HCT116 (cell line): ENCODE measurements around the gene TCEA2. TPM values are rescaled to one million over a fixed set of nuclear protein-coding genes. Genes with fewer than 3 reads are reported as not detected.

Experiments
- ATAC-seq: fragments of 200-7000 bp; cut with Tn5 transposase; 2 replicates; pipeline ENCODE4 v1.9.1; 2020; ENCODE audit warnings: mild to moderate bottlenecking, moderate library complexity
- BruUV-seq: library from RNA; stranded (reverse); fragments of 400-500 nt; replicated peaks from 2 replicates; lab custom pipeline; 2021; lab: Mats Ljungman, UMichigan
- CTCF ChIA-PET: fragments of 300-600 bp; sonication (Branson Sonifier 250); formaldehyde crosslinking; loops from one replicate; lab custom pipeline; 2021; ENCODE audit warnings: antibody characterized with exemption; lab: Charles Lee
- POLR2A ChIA-PET: fragments of 300-600, 350-600 bp; sonication (Branson Sonifier 250); formaldehyde crosslinking; loops from one replicate; lab custom pipeline; 2021; ENCODE audit warnings: antibody characterized with exemption; lab: Charles Lee
- RAD21 ChIA-PET, 2 experiments: fragments of 300-600 bp; sonication (Branson Sonifier 250); formaldehyde crosslinking; loops; one replicate each; lab custom pipeline; 2023; ENCODE audit warnings: low total read pairs in 2 of 2; ENCODE audit not compliant: uncharacterized antibody in 2 of 2, unreplicated experiment in 2 of 2, low non-redundant PET in 1 of 2; lab: Charles Lee
- DNase-seq: peaks from one replicate; pipeline ENCODE4 v3.0.0-alpha.2; 2010; ENCODE audit warnings: low read depth, low spot score
- H2AFZ ChIP-seq: fragments of 200-600 bp; shearing (Covaris generic), sonication (generic); 2 replicates; pipeline ENCODE4 v1.6.1; 2017; ENCODE audit warnings: low read depth, mixed run types, mixed read lengths, antibody characterized with exemption, low read length; ENCODE audit not compliant: poor library complexity, severe bottlenecking
- H3K27ac ChIP-seq: 2 replicates; pipeline ENCODE4 v1.5.1; 2012; ENCODE audit warnings: low read depth, low read length
- H3K27me3 ChIP-seq: fragments of 200-600 bp; sonication (generic); 2 replicates; pipeline ENCODE4 v1.6.1; 2016; ENCODE audit warnings: mixed run types, low read length, mixed read lengths; ENCODE audit not compliant: insufficient read depth
- H3K36me3 ChIP-seq, 2 experiments: fragments of 200-500 bp in 1 of 2; fragments of 200-600 bp in 1 of 2; sonication (Bioruptor generic) in 1 of 2; sonication (generic) in 1 of 2; 2 replicates each; pipeline versions ENCODE4 v1.5.1 to v1.6.1; 2014 to 2016; ENCODE audit warnings: low read length in 2 of 2, inconsistent platforms in 1 of 2, mixed read lengths in 1 of 2, mixed run types in 1 of 2; ENCODE audit not compliant: insufficient read depth in 2 of 2, control insufficient read depth in 1 of 2
- H3K4me1 ChIP-seq, 2 experiments: fragments of 200-600 bp in 1 of 2; sonication (generic) in 1 of 2; 2 replicates each; pipeline versions ENCODE4 v1.5.1 to v1.6.1; 2012 to 2017; ENCODE audit warnings: low read length in 2 of 2, inconsistent platforms in 1 of 2, mild to moderate bottlenecking in 1 of 2, mixed read lengths in 1 of 2, mixed run types in 1 of 2, moderate library complexity in 1 of 2; ENCODE audit not compliant: insufficient read depth in 2 of 2, control insufficient read depth in 1 of 2
- H3K4me2 ChIP-seq: fragments of 200-600 bp; sonication (generic); 2 replicates; pipeline ENCODE4 v1.6.1; 2017; ENCODE audit warnings: mixed run types, low read length, mixed read lengths
- H3K4me3 ChIP-seq, 2 experiments: fragments of 200-600 bp in 1 of 2; sonication (generic) in 1 of 2; replicated peaks in 1 of 2; 2 replicates each; pipeline ENCODE4 v1.5.1; 2011 to 2016; ENCODE audit warnings: low read length in 2 of 2, control low read depth in 1 of 2, low read depth in 1 of 2, mild to moderate bottlenecking in 1 of 2, mixed read lengths in 1 of 2, mixed run types in 1 of 2
- H3K79me2 ChIP-seq: fragments of 200-600 bp; sonication (generic); 2 replicates; pipeline ENCODE4 v1.6.1; 2017; ENCODE audit warnings: mild to moderate bottlenecking, mixed run types, low read length, moderate library complexity, mixed read lengths; ENCODE audit not compliant: insufficient read depth
- H3K9ac ChIP-seq: fragments of 200-600 bp; sonication (generic); 2 replicates; pipeline ENCODE4 v1.6.1; 2016; ENCODE audit warnings: low read length, mixed read lengths
- H3K9me2 ChIP-seq: fragments of 200-600 bp; sonication (generic), shearing (Covaris generic); 2 replicates; pipeline ENCODE4 v1.6.1; 2017; ENCODE audit warnings: mixed run types, mild to moderate bottlenecking, moderate library complexity; ENCODE audit not compliant: insufficient read depth
- H3K9me3 ChIP-seq, 2 experiments: fragments of 200-500 bp in 1 of 2; fragments of 200-600 bp in 1 of 2; sonication (Bioruptor generic) in 1 of 2; sonication (generic) in 1 of 2; 2 replicates each; pipeline ENCODE4 v1.6.1; 2014 to 2017; ENCODE audit warnings: low read length in 2 of 2, mixed read lengths in 2 of 2, inconsistent platforms in 1 of 2, low read depth in 1 of 2, mild to moderate bottlenecking in 1 of 2, mixed run types in 1 of 2, moderate library complexity in 1 of 2; ENCODE audit not compliant: control insufficient read depth in 1 of 2, insufficient read depth in 1 of 2
- H4K20me1 ChIP-seq: fragments of 200-600 bp; sonication (generic), shearing (Covaris generic); 2 replicates; pipeline ENCODE4 v1.6.1; 2017; ENCODE audit warnings: mixed run types, mild to moderate bottlenecking, moderate library complexity; ENCODE audit not compliant: insufficient read depth
- ATF3 ChIP-seq: IDR thresholded peaks from 2 replicates; pipeline ENCODE4 v1.6.1; 2012
- CBX3 ChIP-seq: IDR thresholded peaks from 2 replicates; pipeline ENCODE4 v1.6.1; 2012; ENCODE audit warnings: low read depth
- CTCF ChIP-seq, 3 experiments: fragments of 200-600 bp in 1 of 3; sonication (generic) in 1 of 3; IDR thresholded peaks in 2 of 3; conservative IDR thresholded peaks in 1 of 3; 2 replicates each; pipeline ENCODE4 v1.5.1; 2012 to 2017; ENCODE audit warnings: low read depth in 2 of 3, low read length in 2 of 3, antibody characterized with exemption in 1 of 3, borderline replicate concordance in 1 of 3, control low read depth in 1 of 3, mild to moderate bottlenecking in 1 of 3, mixed read lengths in 1 of 3, mixed run types in 1 of 3, moderate library complexity in 1 of 3; ENCODE audit not compliant: insufficient read depth in 1 of 3
- EGR1 ChIP-seq: IDR thresholded peaks from 2 replicates; pipeline ENCODE4 v1.6.1; 2012; ENCODE audit warnings: low read depth
- EZH2 ChIP-seq: fragments of 200-600 bp; sonication (generic); IDR thresholded peaks from 2 replicates; pipeline ENCODE4 v1.6.1; 2017; ENCODE audit warnings: antibody characterized with exemption, mixed run types
- EZH2phosphoT487 ChIP-seq: fragments of 200-600 bp; IDR thresholded peaks from 2 replicates; pipeline ENCODE4 v1.6.1; 2018; ENCODE audit warnings: antibody characterized with exemption, borderline replicate concordance
- MAX ChIP-seq: IDR thresholded peaks from 2 replicates; pipeline ENCODE4 v1.6.1; 2012
- POLR2A ChIP-seq: IDR thresholded peaks from 2 replicates; pipeline ENCODE4 v1.7.0; 2011; ENCODE audit warnings: borderline replicate concordance; ENCODE audit not compliant: insufficient read depth, insufficient read length; ENCODE audit errors: extremely low read depth
- RAD21 ChIP-seq: IDR thresholded peaks from 2 replicates; pipeline ENCODE4 v1.6.1; 2012; ENCODE audit warnings: low read depth, mild to moderate bottlenecking
- REST ChIP-seq: IDR thresholded peaks from 2 replicates; pipeline ENCODE4 v1.6.1; 2012; ENCODE audit warnings: low read depth
- SRF ChIP-seq: IDR thresholded peaks from 2 replicates; pipeline ENCODE4 v1.6.1; 2012; ENCODE audit warnings: low read depth
- TCF7L2 ChIP-seq: IDR thresholded peaks from 2 replicates; pipeline ENCODE4 v1.7.0; 2011; ENCODE audit warnings: borderline replicate concordance, inconsistent platforms; ENCODE audit not compliant: insufficient read depth, insufficient read length; ENCODE audit errors: extremely low read depth
- YY1 ChIP-seq: IDR thresholded peaks from 2 replicates; pipeline ENCODE4 v1.6.1; 2011; ENCODE audit warnings: low read length, low read depth, moderate library complexity, mild to moderate bottlenecking; ENCODE audit not compliant: insufficient replicate concordance; ENCODE audit errors: extremely low read depth
- ZBTB33 ChIP-seq: IDR thresholded peaks from 2 replicates; pipeline ENCODE4 v1.6.1; 2011; ENCODE audit warnings: mild to moderate bottlenecking, low read length, moderate library complexity; ENCODE audit not compliant: insufficient replicate concordance; ENCODE audit errors: extremely low read depth
- ZFX ChIP-seq: fragments of 450-650 bp; IDR thresholded peaks from 2 replicates; pipeline ENCODE4 v1.6.1; 2017
- intact Hi-C: fragments of 100-400 bp; cut with micrococcal nuclease; formaldehyde crosslinking; loops from 2 replicates; pipeline ENCODE4 v1.10.0; 2022
- total RNA-seq: library from RNA; stranded (reverse); gene quantifications from one replicate; pipeline ENCODE4 v1.2.1, GENCODE V29; 2021; ENCODE audit not compliant: unreplicated experiment

TCEA2 gene
- total RNA-seq, 1 experiment from 2014 or later: 29.7 TPM

- ChIA-PET POLR2A (no interaction called here), CTCF (no interaction called here), RAD21 (no interaction called here)
- no peak for DNase-seq
- Histone ChIP-seq H3K4me2 (no peak overlapping the region), H3K9me3 (no peaks in the 10 kb centered on the region), H3K27me3 (no peaks in the 10 kb centered on the region), H3K4me1 (peaks cover under 1 to 1% of the 10 kb centered on the region in 2 experiments; a peak in 2 of 4 replicates), H3K4me3 (no peak overlapping the region), H3K9ac (no peak overlapping the region), H3K36me3 (no peaks in the 10 kb centered on the region), H3K27ac (no peak overlapping the region), H2AFZ (no peak overlapping the region), H4K20me1 (no peaks in the 10 kb centered on the region), H3K9me2 (no peaks in the 10 kb centered on the region), H3K79me2 (no peaks in the 10 kb centered on the region)
- TF ChIP-seq ZBTB33 (no peak), ZFX (no peak), RAD21 (no peak), POLR2A (no peak), MAX (no peak), ATF3 (no peak), EZH2phosphoT487 (no peak), YY1 (no peak), REST (no peak), CBX3 (no peak), TCF7L2 (no peak), CTCF (IDR thresholded peaks at IDR 0.05 in 2 of 3, conservative IDR thresholded peaks at IDR 0.05 in 1 of 3; ENCODE audit: borderline replicate concordance in 1 of 3, insufficient read depth in 1 of 3, low read depth in 2 of 3, low read length in 2 of 3) (no peak), EZH2 (no peak), EGR1 (no peak), SRF (no peak)
- no peak for ATAC-seq
- intact Hi-C loops: no loop called here
- no TSS peak for BruUV-seq
Observed at GRCh38 chr20:64096535-64096934, 33.5 kb downstream of the TCEA2 start.
